ENCODE data around the gene CACNA1E.

Gene CACNA1E

GRCh38 chr1:181635110-181635509, 151.8 kb downstream of the CACNA1E start:
- DNase-seq (ENCODE audit: low read depth): no peak

GRCh38 chr1:181637998-181638397, 154.7 kb downstream of the CACNA1E start:
- DNase-seq (ENCODE audit: low read depth): no peak

- DNase-seq (ENCODE audit: low read depth): no peak
These were observed 157.6 kb downstream of the CACNA1E start for GRCh38 chr1:181640956-181641355.

GRCh38 chr1:181643631-181644030, 160.3 kb downstream of the CACNA1E start:
- DNase-seq (ENCODE audit: low read depth): no peak

- DNase-seq (ENCODE audit: low read depth): no peak
These were observed 161.9 kb downstream of the CACNA1E start for GRCh38 chr1:181645171-181645570.

GRCh38 chr1:181646710-181647109, 163.4 kb downstream of the CACNA1E start:
- no peak for DNase-seq (ENCODE audit: low read depth)

- DNase-seq (ENCODE audit: low read depth): no peak
These were observed 164.2 kb downstream of the CACNA1E start for GRCh38 chr1:181647314-181648035.

GRCh38 chr1:181651276-181651675, 168.0 kb downstream of the CACNA1E start:
- DNase-seq (ENCODE audit: low read depth): no peak

- DNase-seq (ENCODE audit: low read depth): no peak
These were observed 172.4 kb downstream of the CACNA1E start for GRCh38 chr1:181655756-181656155.

GRCh38 chr1:181656491-181656890, 173.2 kb downstream of the CACNA1E start:
- no peak for DNase-seq (ENCODE audit: low read depth)

- no peak for DNase-seq (ENCODE audit: low read depth)
These were observed 175.3 kb downstream of the CACNA1E start for GRCh38 chr1:181658581-181658980.

GRCh38 chr1:181659321-181659957, 176.1 kb downstream of the CACNA1E start:
- no peak for DNase-seq (ENCODE audit: low read depth)

- no peak for DNase-seq (ENCODE audit: low read depth)
These were observed 177.3 kb downstream of the CACNA1E start for GRCh38 chr1:181660621-181661020.

GRCh38 chr1:181661569-181661968, 178.3 kb downstream of the CACNA1E start:
- DNase-seq (ENCODE audit: low read depth): no peak

GRCh38 chr1:181662606-181663005, 179.3 kb downstream of the CACNA1E start:
- no peak for DNase-seq (ENCODE audit: low read depth)

GRCh38 chr1:181664543-181664942, 181.2 kb downstream of the CACNA1E start:
- no peak for DNase-seq (ENCODE audit: low read depth)

- DNase-seq (ENCODE audit: low read depth): no peak
These were observed 185.9 kb downstream of the CACNA1E start for GRCh38 chr1:181669246-181669645.

GRCh38 chr1:181674617-181675016, 191.3 kb downstream of the CACNA1E start:
- no peak for DNase-seq (ENCODE audit: low read depth)

- DNase-seq (ENCODE audit: low read depth): no peak
These were observed 192.0 kb downstream of the CACNA1E start for GRCh38 chr1:181675091-181675917.

GRCh38 chr1:181675918-181676190, 192.5 kb downstream of the CACNA1E start:
- DNase-seq (ENCODE audit: low read depth): no peak

- no peak for DNase-seq (ENCODE audit: low read depth)
These were observed 193.0 kb downstream of the CACNA1E start for GRCh38 chr1:181676269-181676668.

GRCh38 chr1:181680332-181680731, 197.0 kb downstream of the CACNA1E start:
- no peak for DNase-seq (ENCODE audit: low read depth)

GRCh38 chr1:181680871-181681270, 197.6 kb downstream of the CACNA1E start:
- no peak for DNase-seq (ENCODE audit: low read depth)

All from T-helper 22 cell (primary cell).